NT2/D1 (cell line): ENCODE data around the gene GORASP1.
"Not testable (repeated sequence)": the region's sequence is repeated elsewhere in the genome, so short reads cannot be mapped to it uniquely, and the experiment has no call there.

Experiments used
- DNase-seq: peaks from one replicate; pipeline ENCODE4 v3.0.0-alpha.2; 2011; ENCODE audit warnings: low read depth, low spot score
- H3K27me3 ChIP-seq: 2 replicates; pipeline ENCODE4 v1.6.0; 2011; ENCODE audit warnings: mild to moderate bottlenecking; ENCODE audit not compliant: insufficient read length, insufficient read depth
- H3K36me3 ChIP-seq: 2 replicates; pipeline ENCODE4 v1.6.1; 2011; ENCODE audit warnings: mild to moderate bottlenecking, low read length, mixed read lengths; ENCODE audit not compliant: insufficient read depth, insufficient read length
- H3K4me1 ChIP-seq: 2 replicates; pipeline ENCODE4 v1.5.1; 2011; ENCODE audit not compliant: insufficient read depth, insufficient read length
- H3K4me3 ChIP-seq: 2 replicates; pipeline ENCODE4 v1.5.1; 2011; ENCODE audit warnings: low read depth; ENCODE audit not compliant: insufficient read length
- H3K9ac ChIP-seq: 2 replicates; pipeline ENCODE4 v1.6.0; 2011; ENCODE audit warnings: low read depth; ENCODE audit not compliant: insufficient read length
- H3K9me3 ChIP-seq: 2 replicates; pipeline ENCODE4 v1.5.1; 2011; ENCODE audit warnings: mild to moderate bottlenecking, low read length; ENCODE audit not compliant: insufficient read depth
- SUZ12 ChIP-seq: IDR thresholded peaks from 2 replicates; pipeline ENCODE4 v1.6.1; 2011; ENCODE audit not compliant: insufficient read length, insufficient read depth; ENCODE audit errors: extremely low read depth
- YY1 ChIP-seq: IDR thresholded peaks from 2 replicates; pipeline ENCODE4 v1.6.1; 2011; ENCODE audit not compliant: insufficient read length, insufficient read depth
- ZNF274 ChIP-seq: IDR thresholded peaks from 2 replicates; pipeline ENCODE4 v1.6.1; 2011; ENCODE audit warnings: mild to moderate bottlenecking, low read depth, low read length

GORASP1 gene

DNA sequence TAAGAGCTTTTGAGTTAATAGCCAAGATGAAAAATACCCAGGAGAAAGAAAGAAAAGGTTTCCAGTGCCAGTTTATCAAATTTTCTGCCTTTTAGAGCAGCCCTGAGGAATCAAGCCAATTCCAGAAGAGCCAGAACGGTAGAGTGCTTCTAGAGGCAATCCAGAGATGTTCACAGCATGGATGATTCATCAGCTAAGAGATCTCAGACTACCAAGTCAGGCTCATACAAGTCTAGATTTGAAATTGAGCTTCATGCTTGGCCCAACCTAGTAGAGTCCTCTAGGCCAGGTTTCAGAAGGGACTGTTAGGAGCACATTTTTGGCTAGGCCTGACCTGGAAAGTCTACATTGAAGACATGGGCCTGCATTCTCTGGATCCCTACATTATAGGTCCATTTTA, 40.1 kb downstream of the GORASP1 start:
- no peak for TF ChIP-seq YY1
- no peak for TF ChIP-seq ZNF274
- no peak for TF ChIP-seq SUZ12

DNA sequence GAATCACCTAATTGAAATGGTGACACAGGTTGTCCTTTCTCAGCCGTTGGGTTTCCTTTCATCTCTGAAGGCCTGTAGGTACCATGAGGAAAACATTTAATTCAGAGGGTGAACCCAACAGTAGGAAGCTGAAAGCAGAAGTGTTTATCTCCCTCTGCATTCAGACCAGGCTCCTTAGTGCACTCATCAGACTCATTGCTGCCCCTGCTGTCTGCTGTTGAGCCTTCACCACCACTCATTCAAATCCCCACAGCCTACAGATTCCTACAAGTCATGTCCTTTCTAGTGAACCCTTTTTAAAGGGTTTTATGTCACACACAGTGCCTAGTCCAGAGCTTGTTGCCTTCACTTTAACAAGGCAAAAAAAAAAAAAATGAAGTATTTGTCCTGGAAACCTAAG, 42.2 kb downstream of the GORASP1 start:
- H3K9ac ChIP-seq, result no peak overlapping the region
- no peak overlapping the region for H3K4me3 ChIP-seq
- peak; percentile 35 for DNase-seq
- H3K9me3 ChIP-seq, result no peaks in the 10 kb centered on the region
- H3K36me3 ChIP-seq, result peaks cover 37% of the 10 kb centered on the region
- TF ChIP-seq SUZ12 (no peak), YY1 (no peak), ZNF274 (no peak)
- H3K4me1 ChIP-seq, result no peaks in the 10 kb centered on the region
- H3K27me3 ChIP-seq, result no peaks in the 10 kb centered on the region

More for the DNA sequence above, 40.1 kb downstream of the GORASP1 start:
- Histone ChIP-seq H3K27me3 (no peaks in the 10 kb centered on the region), H3K36me3 (peaks cover 45% of the 10 kb centered on the region), H3K9me3 (no peaks in the 10 kb centered on the region), H3K4me3 (no peak overlapping the region), H3K4me1 (no peaks in the 10 kb centered on the region), H3K9ac (no peak overlapping the region)
- DNase-seq, result no peak

DNA sequence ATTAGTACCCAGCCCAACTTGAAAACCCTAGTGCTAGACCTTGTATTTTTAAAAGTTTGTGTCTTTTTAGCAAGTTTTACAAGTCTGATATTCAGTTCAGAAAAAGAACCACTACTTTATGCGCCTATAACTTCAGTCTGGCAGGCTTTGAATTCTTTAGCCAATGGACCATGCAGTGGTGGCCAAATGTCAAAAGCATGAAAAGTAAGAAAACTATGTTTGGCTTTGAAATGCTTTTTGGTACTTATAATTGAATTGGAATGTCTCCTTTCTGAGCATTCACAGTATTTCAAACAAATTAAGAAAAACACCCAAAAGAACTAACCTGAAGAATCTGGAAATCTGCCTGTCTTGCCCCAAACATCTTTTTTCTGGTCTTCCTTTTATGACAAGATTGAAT, 42.8 kb downstream of the GORASP1 start:
- Histone ChIP-seq H3K9me3 (no peaks in the 10 kb centered on the region), H3K9ac (no peak overlapping the region), H3K36me3 (peaks cover 32% of the 10 kb centered on the region), H3K4me1 (no peaks in the 10 kb centered on the region), H3K27me3 (no peaks in the 10 kb centered on the region), H3K4me3 (no peak overlapping the region)
- no peak for TF ChIP-seq SUZ12
- TF ChIP-seq ZNF274, result no peak
- TF ChIP-seq YY1, result no peak
- no peak for DNase-seq

DNA sequence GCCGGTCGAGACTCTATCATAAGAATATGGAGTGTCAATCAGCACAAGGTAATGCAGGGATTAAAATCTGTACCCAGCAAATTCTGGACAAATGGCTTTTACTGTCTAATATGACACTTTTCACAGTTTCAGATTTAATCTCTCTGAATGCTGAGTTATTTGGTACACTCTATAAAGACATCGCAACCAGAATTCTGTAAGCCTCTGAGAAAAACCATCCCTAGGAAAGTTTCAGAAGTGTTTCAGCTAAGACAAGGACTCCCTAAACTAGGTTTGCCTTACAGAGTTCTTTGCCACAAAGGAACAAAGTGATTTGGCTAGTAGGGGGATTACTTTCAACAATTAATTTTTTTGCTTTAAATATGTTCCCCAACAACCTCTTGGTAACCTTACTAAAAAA, 44.3 kb downstream of the GORASP1 start:
- Histone ChIP-seq H3K9ac (no peak overlapping the region), H3K36me3 (peaks cover 23% of the 10 kb centered on the region), H3K4me3 (no peak overlapping the region), H3K9me3 (no peaks in the 10 kb centered on the region), H3K4me1 (no peaks in the 10 kb centered on the region), H3K27me3 (no peaks in the 10 kb centered on the region)
- TF ChIP-seq ZNF274 (no peak), SUZ12 (no peak), YY1 (no peak)
- no peak for DNase-seq

GRCh38 chr3:39062180-39062579, 45.2 kb downstream of the GORASP1 start:
- Histone ChIP-seq H3K4me3 (no peak overlapping the region), H3K36me3 (peaks cover 16% of the 10 kb centered on the region), H3K9me3 (no peaks in the 10 kb centered on the region), H3K27me3 (no peaks in the 10 kb centered on the region), H3K9ac (no peak overlapping the region), H3K4me1 (no peaks in the 10 kb centered on the region)
- no peak for DNase-seq
- no peak for TF ChIP-seq YY1
- TF ChIP-seq ZNF274, result no peak
- no peak for TF ChIP-seq SUZ12

DNA sequence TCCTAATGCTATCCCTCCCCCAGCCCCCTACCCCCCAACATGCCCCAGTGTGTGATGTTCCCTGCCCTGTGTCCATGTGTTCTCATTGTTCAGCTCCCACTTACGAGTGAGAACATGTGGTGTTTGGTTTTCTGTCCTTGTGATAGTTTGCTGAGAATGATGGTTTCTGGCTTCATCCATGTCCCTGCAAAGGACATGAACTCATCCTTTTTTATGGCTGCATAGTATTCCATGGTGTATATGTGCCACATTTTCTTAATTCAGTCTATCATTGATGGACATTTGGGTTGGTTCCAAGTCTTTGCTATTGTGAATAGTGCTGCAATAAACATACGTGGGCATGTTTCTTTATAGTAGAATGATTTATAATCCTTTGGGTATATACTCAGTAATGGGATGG, 46.2 kb downstream of the GORASP1 start:
- H3K9me3 ChIP-seq, H3K4me3 ChIP-seq, DNase-seq, H3K27me3 ChIP-seq, H3K36me3 ChIP-seq, H3K9ac ChIP-seq, H3K4me1 ChIP-seq: not testable (repeated sequence)

- Histone ChIP-seq H3K9me3 (no peaks in the 10 kb centered on the region), H3K27me3 (no peaks in the 10 kb centered on the region), H3K4me3 (no peak overlapping the region), H3K36me3 (no peaks in the 10 kb centered on the region), H3K4me1 (no peaks in the 10 kb centered on the region), H3K9ac (no peak overlapping the region)
- no peak for TF ChIP-seq YY1
- no peak for DNase-seq
Observed at GRCh38 chr3:39056151-39056550, 51.3 kb downstream of the GORASP1 start.

DNA sequence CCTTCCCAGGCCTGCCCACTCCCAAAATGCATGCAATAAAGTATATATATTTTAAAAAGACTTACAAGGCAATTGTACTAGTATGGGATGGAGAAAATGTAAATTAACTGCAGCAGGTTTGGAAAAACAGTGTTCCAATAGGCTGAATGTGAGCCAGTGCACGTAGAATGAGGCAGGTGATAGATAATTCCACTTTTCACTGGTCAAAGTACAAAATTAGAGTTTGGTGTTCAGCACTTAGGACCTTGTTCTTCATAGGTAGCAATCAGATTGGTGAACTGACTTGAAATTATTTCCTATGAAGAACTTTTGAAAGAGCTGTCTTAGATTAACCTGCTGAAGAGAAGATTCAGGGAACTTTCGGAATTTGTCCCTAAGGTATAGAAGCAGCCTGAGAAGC, 53.7 kb downstream of the GORASP1 start:
- TF ChIP-seq YY1 (no peak), SUZ12 (no peak), ZNF274 (no peak)
- H3K4me1 ChIP-seq, result no peaks in the 10 kb centered on the region
- H3K9me3 ChIP-seq, result no peaks in the 10 kb centered on the region
- no peak overlapping the region for H3K4me3 ChIP-seq
- DNase-seq, result no peak
- no peaks in the 10 kb centered on the region for H3K36me3 ChIP-seq
- H3K27me3 ChIP-seq, result no peaks in the 10 kb centered on the region
- H3K9ac ChIP-seq, result no peak overlapping the region
